Breast epithelium (tissue), 3 donors: Measurements from ENCODE around the gene MYL10.

Experiments used
- POLR2A ChIP-seq: fragments of 450-650 bp; IDR thresholded peaks from one replicate; pipeline ENCODE4 v1.6.1; 2016; ENCODE audit warnings: antibody characterized with exemption, mild to moderate bottlenecking, moderate library complexity
- TF ChIP-seq, protein P1 (sequence below), 3 donors: fragments of 450-650 bp; IDR thresholded peaks; one replicate each; pipeline ENCODE4 v1.5.1; 2016 to 2017; ENCODE audit warnings: antibody characterized with exemption in 3 of 3, mild to moderate bottlenecking in 3 of 3, moderate library complexity in 3 of 3

DNA sequence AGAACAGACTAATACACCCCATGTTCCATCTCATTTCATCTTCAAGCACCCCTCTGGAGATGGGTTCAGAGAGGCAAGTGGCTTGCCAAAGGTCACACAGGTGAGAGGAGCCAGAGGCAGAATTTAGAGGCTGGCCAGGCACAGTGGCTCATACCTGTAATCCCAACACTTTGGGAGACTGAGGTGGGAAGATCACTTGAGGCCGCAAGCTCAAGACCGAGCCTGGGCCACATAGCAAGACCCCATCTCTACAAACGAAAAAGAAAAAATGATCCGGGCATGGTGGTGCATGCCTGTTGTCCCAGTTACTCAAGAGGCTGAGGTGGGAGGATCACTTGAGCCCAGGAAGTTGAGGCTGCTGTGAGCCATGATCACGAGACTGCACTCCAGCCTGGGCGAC is 34.7 kb upstream of the MYL10 start:
- TF ChIP-seq, protein P1, sequence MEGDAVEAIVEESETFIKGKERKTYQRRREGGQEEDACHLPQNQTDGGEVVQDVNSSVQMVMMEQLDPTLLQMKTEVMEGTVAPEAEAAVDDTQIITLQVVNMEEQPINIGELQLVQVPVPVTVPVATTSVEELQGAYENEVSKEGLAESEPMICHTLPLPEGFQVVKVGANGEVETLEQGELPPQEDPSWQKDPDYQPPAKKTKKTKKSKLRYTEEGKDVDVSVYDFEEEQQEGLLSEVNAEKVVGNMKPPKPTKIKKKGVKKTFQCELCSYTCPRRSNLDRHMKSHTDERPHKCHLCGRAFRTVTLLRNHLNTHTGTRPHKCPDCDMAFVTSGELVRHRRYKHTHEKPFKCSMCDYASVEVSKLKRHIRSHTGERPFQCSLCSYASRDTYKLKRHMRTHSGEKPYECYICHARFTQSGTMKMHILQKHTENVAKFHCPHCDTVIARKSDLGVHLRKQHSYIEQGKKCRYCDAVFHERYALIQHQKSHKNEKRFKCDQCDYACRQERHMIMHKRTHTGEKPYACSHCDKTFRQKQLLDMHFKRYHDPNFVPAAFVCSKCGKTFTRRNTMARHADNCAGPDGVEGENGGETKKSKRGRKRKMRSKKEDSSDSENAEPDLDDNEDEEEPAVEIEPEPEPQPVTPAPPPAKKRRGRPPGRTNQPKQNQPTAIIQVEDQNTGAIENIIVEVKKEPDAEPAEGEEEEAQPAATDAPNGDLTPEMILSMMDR (IDR thresholded peaks at IDR 0.05): no peak
- TF ChIP-seq POLR2A: no peak
